Neural crest cell (in vitro differentiated cells): ENCODE data around the gene MTHFD1L. TPM values are rescaled to one million over a fixed set of nuclear protein-coding genes. Genes with fewer than 3 reads are reported as not detected.
"Not testable (repeated sequence)": the region's sequence is repeated elsewhere in the genome, so short reads cannot be mapped to it uniquely, and the experiment has no call there.

Experiments
- DNase-seq: peaks from one replicate; pipeline ENCODE4 v3.0.0; 2021; ENCODE audit warnings: low read depth, mixed read lengths, low spot score
- H3K27ac Mint-ChIP-seq: one replicate; pipeline ENCODE4 v1.8.0; 2021; ENCODE audit warnings: mild to moderate bottlenecking, mixed read lengths; ENCODE audit not compliant: unreplicated experiment
- H3K27me3 Mint-ChIP-seq: 2 replicates; pipeline ENCODE4 v1.8.0; 2021; ENCODE audit warnings: low read depth, mild to moderate bottlenecking, mixed read lengths
- H3K36me3 Mint-ChIP-seq: 2 replicates; pipeline ENCODE4 v1.8.0; 2021; ENCODE audit warnings: low read depth, mild to moderate bottlenecking, mixed read lengths
- H3K4me1 Mint-ChIP-seq: 2 replicates; pipeline ENCODE4 v1.8.0; 2021; ENCODE audit warnings: mixed read lengths
- H3K4me3 Mint-ChIP-seq: one replicate; pipeline ENCODE4 v1.8.0; 2021; ENCODE audit warnings: mild to moderate bottlenecking, mixed read lengths
- H3K9me3 Mint-ChIP-seq: 2 replicates; pipeline ENCODE4 v1.8.0; 2021; ENCODE audit warnings: mixed read lengths
- total RNA-seq: library from RNA; stranded (reverse); gene quantifications from 2 replicates; pipeline ENCODE4 v1.2.1, GENCODE V29; 2021
- TF ChIP-seq, protein P1 (sequence below): fragments of 200-600 bp; sonication (generic); conservative IDR thresholded peaks from 2 replicates; pipeline ENCODE4 v1.5.0; 2021; ENCODE audit warnings: antibody characterized with exemption, mild to moderate bottlenecking

Gene MTHFD1L
- total RNA-seq, 1 donor from 2014 or later, result 71.3 TPM

DNA sequence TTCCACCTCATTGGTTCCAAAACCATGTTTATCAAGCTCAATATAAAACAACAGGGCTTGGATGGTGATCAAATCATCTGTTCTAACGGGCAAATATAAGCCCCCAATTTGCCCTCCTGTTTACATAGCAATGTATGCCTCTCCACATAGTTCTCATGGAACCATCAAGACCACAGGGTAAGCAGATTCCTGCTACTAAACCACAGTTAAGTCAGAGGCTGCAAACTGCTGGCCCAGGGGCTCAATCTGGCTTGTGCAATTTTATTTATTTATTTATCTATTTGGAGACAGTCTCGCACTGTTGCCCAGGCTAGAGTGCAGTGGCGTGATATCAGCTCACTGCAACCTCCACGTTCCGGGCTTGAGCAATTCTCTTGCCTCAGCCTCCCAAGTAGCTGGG lies 18.9 kb upstream of the MTHFD1L start:
- DNase-seq, result no peak
- no peaks in the 10 kb centered on the region for H3K9me3 Mint-ChIP-seq
- no peak overlapping the region for H3K27ac Mint-ChIP-seq
- H3K36me3 Mint-ChIP-seq, result peaks cover 19% of the 10 kb centered on the region
- no peaks in the 10 kb centered on the region for H3K27me3 Mint-ChIP-seq
- TF ChIP-seq, protein P1, sequence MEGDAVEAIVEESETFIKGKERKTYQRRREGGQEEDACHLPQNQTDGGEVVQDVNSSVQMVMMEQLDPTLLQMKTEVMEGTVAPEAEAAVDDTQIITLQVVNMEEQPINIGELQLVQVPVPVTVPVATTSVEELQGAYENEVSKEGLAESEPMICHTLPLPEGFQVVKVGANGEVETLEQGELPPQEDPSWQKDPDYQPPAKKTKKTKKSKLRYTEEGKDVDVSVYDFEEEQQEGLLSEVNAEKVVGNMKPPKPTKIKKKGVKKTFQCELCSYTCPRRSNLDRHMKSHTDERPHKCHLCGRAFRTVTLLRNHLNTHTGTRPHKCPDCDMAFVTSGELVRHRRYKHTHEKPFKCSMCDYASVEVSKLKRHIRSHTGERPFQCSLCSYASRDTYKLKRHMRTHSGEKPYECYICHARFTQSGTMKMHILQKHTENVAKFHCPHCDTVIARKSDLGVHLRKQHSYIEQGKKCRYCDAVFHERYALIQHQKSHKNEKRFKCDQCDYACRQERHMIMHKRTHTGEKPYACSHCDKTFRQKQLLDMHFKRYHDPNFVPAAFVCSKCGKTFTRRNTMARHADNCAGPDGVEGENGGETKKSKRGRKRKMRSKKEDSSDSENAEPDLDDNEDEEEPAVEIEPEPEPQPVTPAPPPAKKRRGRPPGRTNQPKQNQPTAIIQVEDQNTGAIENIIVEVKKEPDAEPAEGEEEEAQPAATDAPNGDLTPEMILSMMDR, result no peak
- H3K4me1 Mint-ChIP-seq, result peaks cover 13% of the 10 kb centered on the region
- no peak overlapping the region for H3K4me3 Mint-ChIP-seq

DNA sequence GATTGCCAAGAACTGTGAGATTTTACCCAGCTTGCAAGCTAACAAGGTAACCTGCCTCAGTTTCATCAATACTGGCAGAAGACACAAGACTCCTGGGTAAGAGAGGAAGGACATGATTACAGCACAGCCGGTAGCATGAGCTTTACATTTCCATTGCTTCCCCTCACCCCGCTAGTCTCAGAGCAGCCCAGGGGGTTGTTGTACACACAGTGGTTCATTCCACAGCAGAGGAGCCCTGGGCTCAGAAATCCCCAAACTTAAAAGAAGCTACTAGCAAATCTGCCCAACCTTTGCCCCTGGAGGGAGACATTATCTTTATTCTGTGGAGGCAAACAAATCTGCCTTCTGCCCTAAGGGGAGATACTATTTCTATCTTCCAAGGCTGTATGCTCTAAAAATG lies 17.1 kb upstream of the MTHFD1L start:
- Mint-ChIP-seq H3K36me3 (peaks cover 17% of the 10 kb centered on the region), H3K27me3 (no peaks in the 10 kb centered on the region), H3K9me3 (peaks cover 3% of the 10 kb centered on the region), H3K4me3 (no peak overlapping the region), H3K4me1 (peaks cover 13% of the 10 kb centered on the region), H3K27ac (no peak overlapping the region)
- no peak for DNase-seq
- TF ChIP-seq, protein P1, result no peak

DNA sequence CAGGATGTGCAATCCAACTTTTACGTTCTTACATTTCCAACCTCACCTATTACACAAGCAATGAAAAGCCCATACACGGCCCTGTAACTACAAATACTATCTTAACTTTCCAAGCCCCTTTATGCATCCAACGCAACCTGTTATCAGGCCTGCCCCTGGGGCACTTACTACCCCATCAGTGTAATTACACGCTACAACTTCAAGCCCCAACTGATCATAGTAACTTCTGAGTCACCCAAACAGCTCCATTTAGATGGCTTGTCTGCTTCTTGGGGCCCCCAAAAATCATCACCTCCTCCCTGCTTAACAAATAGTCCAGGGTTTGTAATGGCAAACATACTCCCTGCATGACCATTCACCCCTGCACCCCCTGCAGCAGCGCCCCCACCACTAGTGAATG lies 11.1 kb upstream of the MTHFD1L start:
- not testable (repeated sequence) for H3K4me1 Mint-ChIP-seq, H3K4me3 Mint-ChIP-seq, H3K27ac Mint-ChIP-seq, H3K27me3 Mint-ChIP-seq, DNase-seq
- peaks cover 12% of the 10 kb centered on the region for H3K9me3 Mint-ChIP-seq
- peaks cover 27% of the 10 kb centered on the region for H3K36me3 Mint-ChIP-seq

DNA sequence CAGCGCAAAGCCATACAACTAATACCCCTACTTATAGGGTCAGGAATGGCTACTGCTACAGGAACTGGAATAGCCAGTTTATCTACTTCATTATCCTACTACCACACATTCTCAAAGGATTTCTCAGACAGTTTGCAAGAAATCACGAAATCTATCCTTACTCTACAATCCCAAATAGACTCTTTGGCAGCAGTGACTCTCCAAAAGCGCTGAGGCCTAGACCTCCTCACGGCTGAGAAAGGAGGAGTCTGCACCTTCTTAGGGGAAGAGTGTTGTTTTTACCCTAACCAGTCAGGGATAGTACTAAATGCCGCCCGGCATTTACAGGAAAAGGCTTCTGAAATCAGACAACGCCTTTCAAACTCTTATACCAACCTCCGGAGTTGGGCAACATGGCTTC lies 10.3 kb upstream of the MTHFD1L start:
- not testable (repeated sequence) for H3K27ac Mint-ChIP-seq, DNase-seq, H3K27me3 Mint-ChIP-seq, H3K4me3 Mint-ChIP-seq, H3K4me1 Mint-ChIP-seq
- peaks cover 22% of the 10 kb centered on the region for H3K36me3 Mint-ChIP-seq
- peaks cover 12% of the 10 kb centered on the region for H3K9me3 Mint-ChIP-seq

DNA sequence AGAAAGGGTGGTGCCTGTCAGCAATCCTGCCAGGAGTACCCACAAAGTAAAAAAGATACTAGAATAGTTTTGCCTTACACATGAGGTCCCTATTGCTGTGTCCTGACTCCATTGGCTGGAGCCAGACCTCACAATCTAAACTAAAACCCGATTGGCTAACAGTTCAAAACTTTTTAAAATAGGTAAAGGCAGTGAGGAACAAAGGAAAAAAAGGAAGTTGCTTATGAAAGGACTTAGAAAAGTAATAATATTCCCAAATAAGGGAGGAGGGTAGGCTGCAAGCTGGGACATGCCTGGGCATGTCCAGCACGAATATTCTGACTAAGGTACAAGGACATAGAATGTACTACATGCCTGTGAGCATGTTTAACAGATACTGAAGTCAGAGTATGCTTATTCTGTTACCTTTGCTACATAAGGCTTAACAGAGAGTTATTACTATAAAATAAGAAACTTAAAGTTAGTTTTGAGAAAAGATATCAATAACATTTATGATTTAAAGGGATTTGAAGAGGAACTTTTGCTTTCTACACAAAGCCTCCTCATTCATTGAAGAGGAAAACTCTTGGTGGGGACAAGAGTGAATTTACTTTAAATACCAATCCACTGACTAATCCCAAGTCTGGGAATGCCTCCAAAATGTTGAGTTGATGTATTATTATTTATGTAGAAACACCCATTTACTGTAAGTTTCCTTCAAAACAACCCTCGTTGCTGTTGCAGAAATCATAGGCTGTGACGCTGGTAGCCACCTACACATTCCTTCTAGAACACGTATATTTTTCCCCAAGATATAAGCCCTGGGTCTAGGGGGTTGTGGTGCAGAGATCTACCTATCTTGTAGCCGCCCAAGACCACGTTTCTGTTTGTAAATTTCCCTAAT lies 8.2 kb upstream of the MTHFD1L start:
- DNase-seq, result no peak
- no peak overlapping the region for H3K27ac Mint-ChIP-seq
- H3K4me1 Mint-ChIP-seq, result peaks cover 7% of the 10 kb centered on the region
- peaks cover 20% of the 10 kb centered on the region for H3K36me3 Mint-ChIP-seq
- H3K27me3 Mint-ChIP-seq, result no peaks in the 10 kb centered on the region
- peaks cover 12% of the 10 kb centered on the region for H3K9me3 Mint-ChIP-seq
- H3K4me3 Mint-ChIP-seq, result no peak overlapping the region
- TF ChIP-seq, protein P1, result no peak

DNA sequence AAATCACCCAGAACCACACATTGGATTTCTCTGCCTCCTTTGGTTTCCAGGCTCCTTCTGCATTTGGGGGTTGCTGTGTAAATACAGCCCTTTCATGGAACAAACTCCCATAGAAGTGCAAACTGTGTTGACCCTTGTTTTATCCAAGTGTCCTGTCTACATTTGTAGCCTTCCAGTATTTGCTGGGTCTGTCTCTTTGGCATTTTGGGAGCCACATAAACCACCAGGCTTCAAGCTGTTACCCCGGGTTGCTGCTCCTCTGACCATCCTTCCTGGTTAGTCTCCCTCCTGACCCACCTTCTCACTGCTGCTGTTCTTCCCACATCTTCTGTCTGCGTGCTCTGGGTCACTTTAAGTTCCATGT lies 7.6 kb upstream of the MTHFD1L start:
- no peak overlapping the region for H3K27ac Mint-ChIP-seq
- peaks cover 20% of the 10 kb centered on the region for H3K36me3 Mint-ChIP-seq
- H3K27me3 Mint-ChIP-seq, result no peaks in the 10 kb centered on the region
- no peak for DNase-seq
- H3K9me3 Mint-ChIP-seq, result peaks cover 10% of the 10 kb centered on the region
- H3K4me1 Mint-ChIP-seq, result peaks cover 7% of the 10 kb centered on the region
- H3K4me3 Mint-ChIP-seq, result no peak overlapping the region
- TF ChIP-seq, protein P1, result no peak

DNA sequence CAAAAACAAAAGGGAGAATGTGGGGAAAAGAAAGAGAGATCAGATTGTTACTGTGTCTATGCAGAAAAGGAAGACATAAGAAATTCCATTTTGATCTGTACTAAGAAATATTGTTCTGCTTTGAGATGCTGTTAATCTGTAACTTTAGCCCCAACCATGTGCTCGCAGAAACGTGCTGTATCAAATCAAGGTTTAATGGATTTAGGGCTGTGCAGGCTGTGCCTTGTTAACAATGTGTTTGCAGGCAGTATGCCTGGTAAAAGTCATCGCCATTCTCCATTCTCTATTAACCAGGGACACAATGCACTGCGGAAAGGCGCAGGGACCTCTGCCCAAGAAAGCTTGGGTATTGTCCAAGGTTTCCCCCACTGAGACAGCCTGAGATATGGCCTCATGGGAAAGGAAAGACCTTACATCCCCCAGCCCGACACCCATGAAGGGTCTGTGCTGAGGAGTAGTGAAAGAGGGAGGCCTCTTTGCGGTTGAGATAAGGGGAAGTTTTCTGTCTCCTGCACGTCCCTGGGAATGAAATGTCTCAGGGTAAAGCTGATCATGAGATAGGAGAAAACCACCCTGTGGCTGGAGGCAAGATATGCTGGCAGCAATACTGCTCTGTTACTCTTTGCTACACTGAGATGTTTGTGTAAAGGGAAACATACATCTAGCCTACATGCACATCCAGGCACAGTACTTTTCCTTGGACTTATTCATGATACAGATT lies 3.9 kb upstream of the MTHFD1L start:
- H3K27me3 Mint-ChIP-seq, H3K9me3 Mint-ChIP-seq, H3K27ac Mint-ChIP-seq, H3K4me1 Mint-ChIP-seq, DNase-seq, H3K36me3 Mint-ChIP-seq: not testable (repeated sequence)
- H3K4me3 Mint-ChIP-seq, result peak overlapping the region; percentile 14
